DMS53 (cell line): ENCODE measurements around the gene LRP1B.
"Not testable (repeated sequence)": the region's sequence is repeated elsewhere in the genome, so short reads cannot be mapped to it uniquely, and the experiment has no call there.

ENCODE experiments used
- DNase-seq: peaks from one replicate; lab custom pipeline; 2025; lab: John Stamatoyannopoulos, UW

LRP1B gene

DNA sequence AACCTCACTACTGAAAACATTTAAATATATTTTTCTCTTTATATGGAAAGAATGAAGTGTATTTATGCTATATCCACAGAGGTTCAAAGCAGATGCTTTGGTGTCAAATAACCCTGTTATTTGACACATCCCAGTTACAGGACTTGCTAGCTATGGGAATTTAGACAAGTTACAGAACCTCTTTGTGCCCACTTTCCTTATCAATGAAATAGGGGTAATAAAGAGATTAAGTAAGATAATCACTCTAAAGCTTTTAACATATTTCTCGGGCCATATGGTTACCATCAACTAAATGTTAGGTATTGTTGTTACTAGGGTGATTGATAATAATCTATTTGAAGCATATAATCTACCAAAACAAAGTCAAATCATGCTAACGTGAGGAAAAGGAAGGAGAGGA is 1690.0 kb downstream of the LRP1B start:
- DNase-seq, result no peak

DNA sequence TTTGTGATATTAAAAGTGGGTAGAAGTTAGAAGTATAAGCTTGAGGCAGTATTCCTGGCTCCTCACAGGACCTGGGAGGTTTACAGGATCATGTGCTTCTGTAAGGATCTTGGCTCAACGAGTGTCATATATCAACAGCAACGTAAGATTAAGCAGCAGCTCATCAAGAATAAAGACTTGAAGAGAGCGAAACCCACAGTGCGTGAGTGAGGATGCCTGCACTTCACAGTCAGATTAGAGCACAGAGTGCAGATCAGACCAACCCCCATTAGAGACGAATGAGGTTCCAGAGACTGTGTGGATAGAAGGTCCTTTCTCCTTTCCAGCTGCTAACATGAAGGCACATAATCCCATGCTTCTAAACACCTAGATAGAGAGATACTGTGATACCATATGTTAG is 1693.9 kb downstream of the LRP1B start:
- DNase-seq, result no peak

DNA sequence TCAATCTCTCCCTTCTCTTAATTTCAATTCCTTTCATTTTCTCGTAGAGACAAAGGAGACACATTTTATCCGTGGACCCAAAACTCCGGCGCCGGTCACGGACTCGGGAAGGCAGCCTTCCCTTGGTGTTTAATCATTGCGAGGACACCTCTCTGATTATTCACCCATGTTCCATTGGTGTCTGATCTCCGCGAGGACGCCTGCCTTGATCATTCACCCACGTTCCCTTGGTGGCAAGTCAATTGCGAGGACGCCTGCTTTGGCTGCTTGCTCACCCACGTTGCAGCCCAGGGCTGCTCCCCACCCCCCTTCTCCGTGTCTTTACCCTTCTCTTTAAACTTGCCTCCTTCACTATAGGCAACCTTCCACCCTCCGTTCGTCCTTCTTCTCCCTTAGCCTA is 1703.8 kb downstream of the LRP1B start:
- not testable (repeated sequence) for DNase-seq

DNA sequence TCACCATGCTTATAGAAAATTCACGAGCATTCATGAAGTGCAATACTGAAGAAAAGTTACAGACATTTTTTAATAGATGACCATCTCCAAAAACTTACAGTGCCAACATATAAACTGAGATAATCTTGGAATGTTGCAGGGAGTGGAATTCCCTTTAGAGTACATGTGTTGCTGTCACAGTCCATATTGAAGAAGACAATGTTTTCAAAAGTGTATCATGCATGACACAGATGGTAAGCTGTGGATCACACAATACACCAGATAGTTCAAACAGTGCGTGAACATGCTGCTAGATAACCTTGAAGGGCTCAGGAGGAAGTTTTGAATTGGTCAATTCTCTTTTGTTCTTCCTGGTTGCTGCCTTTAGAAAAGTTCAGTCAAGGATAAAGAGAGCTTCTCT is 1706.3 kb downstream of the LRP1B start:
- DNase-seq, result no peak

DNA sequence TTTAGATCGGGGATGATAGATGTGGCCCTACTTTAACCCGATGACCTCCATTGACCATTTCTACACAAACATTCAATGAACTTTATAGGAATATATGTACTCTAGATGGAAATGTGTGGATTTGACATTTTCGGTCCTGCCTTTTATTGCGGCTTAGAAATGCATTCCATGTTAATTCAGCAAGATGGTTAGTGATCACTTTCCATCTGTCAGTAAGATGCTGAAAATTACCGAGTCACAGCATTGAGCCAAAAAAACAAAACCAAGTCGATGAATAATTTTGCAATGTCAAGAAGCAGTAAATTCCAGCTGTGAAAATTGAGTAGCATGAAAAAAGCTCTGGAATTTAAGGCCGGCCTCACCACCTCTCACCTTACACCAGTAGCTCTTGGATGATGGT is 1708.1 kb downstream of the LRP1B start:
- DNase-seq, result no peak

DNA sequence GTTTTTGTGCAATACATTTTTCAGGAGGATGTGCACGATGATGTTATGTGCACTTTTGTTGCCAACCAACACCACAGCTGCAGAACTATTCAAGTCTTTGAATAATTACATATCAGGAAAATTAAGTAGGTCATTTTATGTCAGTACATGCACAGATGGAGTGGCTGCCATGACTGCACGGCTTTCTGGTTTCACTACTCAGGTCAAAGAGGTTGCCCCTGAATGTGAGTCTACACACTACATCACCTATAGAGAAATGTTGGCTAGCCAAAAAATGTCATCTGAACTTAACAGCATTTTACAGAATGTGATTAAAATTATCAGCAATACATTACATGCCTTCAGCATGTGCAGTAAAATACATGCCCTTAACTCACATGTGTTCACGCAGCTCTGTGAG is 1713.3 kb downstream of the LRP1B start:
- no peak for DNase-seq

DNA sequence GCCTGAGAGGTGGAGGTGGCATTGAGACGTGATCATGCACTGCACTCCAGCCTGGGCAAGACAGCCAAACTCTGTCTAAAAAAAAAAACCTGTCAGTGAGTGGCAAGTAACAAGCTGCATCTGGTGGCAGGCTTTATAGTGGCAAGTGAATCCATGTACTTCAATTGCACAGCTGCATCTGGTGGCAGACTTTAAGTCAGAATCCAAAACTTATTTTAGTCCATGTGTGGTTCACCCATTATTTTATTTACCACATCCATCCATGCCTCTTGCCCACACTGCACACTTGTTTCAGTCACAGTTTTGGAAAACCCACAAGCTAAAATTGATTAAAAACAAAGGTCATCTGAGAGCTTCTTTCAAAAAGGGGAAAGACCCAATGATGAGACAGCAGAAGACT is 1714.2 kb downstream of the LRP1B start:
- DNase-seq, result no peak

DNA sequence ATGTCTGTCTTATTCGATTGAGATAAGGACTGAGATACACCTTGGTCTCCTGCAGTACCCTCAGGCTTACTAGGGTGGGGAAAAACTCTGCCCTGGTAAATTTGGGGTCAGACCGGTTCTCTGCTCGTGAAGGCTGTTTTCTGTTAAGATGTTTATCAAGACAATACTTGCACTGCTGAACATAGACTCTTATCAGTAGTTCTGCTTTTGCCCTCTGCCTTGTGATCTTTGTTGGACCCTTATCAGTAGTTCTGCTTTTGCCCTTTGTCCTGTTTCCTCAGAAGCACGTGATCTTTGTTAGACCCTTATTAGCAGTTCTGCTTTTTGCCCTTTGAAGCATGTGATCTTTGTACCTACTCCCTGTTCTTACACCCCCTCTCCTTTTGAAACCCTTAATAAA is 1715.8 kb downstream of the LRP1B start:
- DNase-seq, result not testable (repeated sequence)

DNA sequence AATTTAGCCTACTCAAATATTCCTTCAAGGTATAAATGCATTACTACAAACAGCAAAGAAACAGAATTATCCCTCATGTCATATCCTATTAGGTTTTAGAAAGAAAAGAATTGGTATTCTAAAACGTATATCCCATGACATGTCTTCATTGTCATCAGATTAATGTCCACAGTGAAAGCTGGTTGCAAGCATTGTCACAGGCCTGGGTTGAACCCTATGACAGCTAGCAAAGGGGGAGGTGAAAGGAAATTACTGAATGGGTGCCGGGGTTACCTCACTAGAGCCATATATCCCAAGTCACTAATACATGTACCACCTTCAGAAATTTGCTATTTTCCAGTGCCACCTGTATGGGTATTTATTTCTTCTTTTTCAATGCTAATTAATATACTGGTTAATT is 1720.1 kb downstream of the LRP1B start:
- DNase-seq, result no peak

DNA sequence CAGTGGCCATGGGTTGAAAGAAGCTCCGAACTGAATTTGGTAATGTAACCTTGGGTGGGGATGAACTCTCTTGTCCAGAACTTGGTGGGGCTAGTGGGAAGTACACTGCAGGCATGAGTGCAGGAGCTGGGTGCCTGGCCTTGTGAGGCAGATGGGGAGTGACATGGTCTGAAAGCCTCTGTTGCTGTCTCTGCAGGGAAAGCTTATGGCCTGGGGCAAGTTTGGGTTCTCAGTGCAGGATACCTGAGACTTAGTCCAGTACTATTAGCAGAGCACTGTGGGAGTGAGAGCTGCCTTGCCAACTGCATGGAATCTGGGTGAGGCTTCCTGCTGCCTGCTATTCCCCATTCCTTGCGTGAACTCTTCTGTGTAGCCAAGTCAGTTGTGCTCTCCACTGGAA is 1729.8 kb downstream of the LRP1B start:
- no peak for DNase-seq

DNA sequence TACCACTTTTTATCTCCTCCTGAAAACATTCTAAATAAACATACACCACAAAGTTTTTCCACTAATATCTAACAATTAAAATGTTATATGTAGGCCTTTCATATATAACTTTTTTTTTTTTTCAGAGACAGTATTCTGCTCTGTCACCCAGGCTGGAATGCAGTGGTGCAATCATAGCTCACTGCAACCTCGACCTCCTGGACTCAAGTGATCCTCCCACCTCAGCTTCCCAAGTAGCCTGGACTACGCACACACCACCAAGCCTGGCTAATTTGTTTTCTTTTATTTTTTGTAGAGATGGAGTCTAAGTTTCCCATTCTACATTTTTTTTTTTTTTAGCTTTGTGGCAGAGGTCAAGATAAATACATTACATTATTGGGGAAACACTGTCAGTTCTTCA is 1738.0 kb downstream of the LRP1B start:
- DNase-seq, result no peak

DNA sequence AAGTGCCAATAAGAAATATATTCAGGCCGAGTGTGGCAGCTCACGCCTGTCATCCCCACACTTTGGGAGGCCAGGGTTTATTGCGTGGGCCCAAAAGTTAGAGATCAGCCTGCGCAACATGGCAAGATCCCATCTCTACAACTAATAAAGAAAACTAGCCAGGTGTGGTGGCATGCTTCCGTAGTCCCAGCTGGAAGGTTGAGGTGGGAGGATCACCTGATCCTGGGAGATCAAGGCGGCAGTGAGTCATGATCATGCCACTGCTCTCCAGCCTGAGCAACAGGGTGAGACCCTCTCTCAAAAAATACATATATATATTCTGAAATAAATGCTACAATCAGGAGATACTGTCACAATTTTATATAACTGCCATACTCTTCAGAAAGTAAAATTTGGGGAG is 1745.9 kb downstream of the LRP1B start:
- no peak for DNase-seq

DNA sequence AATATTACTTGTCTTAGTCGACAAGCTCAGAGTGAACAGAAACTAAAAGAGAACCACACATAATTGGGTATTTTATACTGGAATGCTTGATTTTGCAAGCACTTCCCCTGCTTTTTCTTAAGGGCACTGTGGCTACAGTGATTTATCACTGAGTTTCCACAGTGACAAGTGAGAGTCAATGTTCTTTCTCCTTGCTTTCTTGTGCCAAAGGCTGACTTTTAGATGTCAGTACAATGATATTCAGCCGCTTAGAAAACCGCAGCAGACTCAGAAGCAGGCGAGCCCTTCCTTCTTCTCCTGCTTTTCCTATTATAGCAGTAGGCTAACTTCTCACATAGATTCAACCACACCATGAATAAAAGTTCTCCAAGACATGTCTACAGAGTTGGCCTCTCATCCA is 1747.0 kb downstream of the LRP1B start:
- DNase-seq, result no peak

DNA sequence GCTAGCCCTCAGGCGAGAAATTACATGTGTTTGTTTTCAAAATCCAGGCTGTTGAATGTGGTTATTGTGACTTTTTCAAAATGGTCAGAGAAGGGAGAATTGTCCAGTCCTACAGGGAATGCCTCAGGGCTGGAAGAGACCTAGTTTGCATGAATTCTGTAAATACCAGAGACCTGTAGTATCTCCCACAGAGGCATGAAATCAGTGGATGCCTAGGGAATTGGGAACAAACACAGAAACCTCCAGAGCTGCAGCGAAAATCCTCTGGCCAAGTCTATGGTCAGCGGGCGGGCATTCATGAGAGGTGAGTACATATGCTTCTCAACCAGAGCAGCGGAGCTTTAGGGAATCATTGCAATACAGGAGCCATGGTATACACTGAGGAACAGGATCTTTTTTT is 1754.1 kb downstream of the LRP1B start:
- no peak for DNase-seq

DNA sequence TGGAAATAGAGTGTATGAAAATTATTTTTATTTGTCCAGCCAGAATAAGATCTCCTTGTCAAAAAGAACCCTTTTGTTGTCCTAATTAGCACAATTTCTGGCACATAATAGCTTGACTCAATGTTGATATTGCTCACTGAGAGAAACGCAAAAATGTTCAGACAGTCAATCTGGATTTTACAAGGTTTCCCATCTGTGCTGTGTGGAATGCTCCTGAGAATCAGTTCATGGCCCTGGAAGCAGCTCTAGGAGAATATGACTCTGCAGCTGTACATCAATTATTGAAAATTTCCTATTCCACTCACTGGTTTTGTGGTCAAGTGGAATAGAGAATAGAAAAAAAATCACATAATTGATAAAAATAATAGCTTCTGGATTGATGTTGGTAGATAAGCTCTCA is 1767.7 kb downstream of the LRP1B start:
- DNase-seq, result no peak

DNA sequence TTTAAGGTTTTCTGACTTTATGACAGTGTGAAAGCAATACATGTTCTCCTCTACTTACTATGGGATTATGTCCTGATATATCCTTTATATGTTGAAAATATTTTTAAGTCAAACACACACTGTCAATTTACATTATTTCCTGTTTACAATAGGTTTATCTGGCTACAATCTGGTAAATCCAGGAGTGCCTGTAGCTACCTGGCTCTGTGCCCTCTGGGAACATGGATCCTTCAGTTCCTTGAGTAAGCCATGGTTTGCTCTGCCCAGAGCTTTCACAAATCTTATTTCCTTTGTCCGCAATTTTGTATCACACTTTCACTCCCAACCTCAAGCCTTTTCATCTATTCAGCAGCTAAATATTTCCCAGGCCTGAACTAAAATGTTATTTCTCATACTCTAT is 1768.5 kb downstream of the LRP1B start:
- DNase-seq, result peak; percentile 0

DNA sequence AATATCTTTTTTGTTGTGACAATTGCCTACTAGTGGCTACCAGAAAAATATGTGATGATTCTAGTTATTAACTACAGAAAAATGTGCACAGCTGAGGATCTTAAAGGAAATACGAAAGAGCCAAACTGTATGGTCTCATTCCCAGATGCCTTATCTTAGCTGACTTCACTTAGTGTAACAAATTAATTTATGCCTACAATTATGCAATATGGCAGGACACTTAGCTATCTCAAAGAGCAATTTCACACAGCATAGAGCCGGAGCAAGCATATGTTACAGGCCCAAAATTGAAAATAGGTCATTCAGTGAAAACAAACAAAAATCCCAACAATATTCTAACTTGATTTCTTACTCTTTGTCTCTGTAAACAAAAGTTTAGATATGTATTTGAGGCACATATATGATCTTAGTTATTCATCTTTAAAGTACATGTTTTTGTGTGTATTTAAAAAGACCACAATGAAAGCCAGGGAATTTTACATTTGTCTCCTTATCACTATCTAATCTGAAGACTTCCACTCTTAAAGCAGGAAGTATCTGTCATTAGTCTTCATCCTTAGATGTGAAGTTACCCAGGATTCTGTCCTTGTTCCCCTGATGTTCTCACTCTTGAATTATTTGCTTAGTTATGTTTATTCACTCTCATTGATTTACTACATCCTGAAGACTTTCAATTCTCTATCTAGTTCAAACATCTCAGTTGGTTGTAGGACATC is 1771.6 kb downstream of the LRP1B start:
- DNase-seq, result no peak

DNA sequence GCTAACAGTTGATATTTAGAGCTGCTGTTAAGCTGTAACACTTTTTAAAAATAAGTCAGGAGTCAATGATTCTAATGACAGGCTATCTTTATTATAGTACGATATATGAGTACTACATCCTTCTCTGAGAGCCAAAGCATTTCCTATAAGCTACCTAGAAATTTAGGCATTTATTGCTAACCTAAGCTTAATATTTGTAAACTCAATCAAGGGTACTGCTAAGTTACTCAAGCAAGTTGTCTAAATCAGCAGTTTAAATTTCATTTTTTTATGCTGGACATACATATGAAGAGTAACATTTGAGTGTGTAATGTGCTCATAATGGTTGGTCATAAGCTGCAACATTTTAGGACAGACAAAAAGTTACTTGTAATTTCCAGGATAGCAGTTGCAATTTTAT is 1774.1 kb downstream of the LRP1B start:
- no peak for DNase-seq

DNA sequence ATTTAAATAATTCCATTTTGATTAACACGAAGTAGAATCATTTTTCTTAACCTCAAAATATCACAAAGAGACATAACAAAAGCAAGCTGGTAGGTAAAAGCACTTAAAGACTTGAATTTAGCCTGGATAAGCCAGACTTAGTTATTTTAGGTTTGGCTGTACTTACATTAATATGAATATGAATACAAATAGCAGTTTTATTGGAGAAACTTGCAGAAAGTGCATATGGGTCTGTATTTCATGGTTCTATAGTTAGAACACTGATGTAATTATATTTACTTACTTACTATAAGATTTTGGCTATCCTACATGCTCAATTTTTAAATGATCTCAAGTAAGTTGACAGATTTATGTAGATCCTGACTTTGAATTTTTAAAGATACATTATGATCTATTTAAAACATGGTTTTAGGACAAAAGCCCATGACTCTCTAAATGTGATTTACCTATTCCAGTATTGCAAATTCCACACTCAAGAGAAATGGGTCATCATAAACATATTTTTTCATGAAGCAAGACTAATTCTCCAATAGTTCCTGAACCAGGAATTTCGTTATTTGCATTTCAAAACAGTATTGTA is 1775.2 kb downstream of the LRP1B start:
- no peak for DNase-seq

DNA sequence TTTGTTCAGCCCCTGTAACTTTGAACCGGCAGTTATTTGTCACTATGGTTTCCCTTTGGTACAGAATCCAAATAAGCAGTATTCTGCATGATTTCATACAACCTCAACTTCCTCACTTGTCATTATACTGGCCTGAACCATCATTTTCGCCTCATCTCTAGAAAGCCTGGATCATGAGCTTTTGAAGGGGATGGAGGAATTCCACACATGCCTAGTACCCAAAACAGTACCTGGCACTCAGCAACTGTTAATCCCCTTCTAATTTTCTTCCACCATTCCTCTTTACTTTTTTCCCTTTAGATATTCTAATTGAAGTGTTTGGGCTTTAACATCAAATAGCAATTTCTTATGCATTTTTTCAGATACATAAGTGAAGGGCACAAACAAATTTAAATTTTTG is 1776.3 kb downstream of the LRP1B start:
- DNase-seq, result no peak

DNA sequence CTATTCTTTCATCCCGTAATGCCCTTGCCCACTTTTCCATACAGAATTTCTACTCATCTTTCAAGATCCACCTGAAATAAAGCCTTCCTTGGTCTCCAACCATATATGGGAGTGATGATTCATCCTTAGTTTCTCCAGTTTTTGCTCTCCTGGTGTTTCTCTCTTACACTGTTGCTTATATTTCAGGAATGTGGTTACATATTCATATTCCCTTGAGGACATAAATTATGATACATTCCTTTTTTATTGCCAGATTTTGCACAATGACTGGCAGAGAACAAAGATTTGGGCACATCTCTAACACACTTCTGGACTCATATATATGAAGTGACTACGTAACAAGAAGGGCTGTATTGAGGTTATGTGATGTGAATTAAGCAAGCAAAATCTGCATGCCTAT is 1777.3 kb downstream of the LRP1B start:
- no peak for DNase-seq

DNA sequence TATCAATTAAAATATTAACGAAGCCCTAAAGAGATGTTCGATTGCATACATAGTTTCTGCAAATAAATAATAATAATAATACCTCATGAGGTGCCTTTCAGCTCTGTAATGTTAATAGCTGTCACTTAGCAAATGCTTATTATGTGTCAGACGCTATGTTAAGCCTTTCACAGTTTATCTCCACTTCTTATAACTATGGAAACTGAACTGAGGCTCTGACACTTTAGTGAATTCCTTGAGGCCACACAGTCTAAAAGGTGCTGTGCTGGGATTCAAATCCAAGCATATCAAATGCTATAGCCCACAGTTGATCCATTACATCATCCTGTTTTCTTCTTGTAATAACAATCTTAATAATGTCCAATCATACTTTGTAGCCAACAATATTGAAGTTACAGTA is 1779.1 kb downstream of the LRP1B start:
- DNase-seq, result no peak

DNA sequence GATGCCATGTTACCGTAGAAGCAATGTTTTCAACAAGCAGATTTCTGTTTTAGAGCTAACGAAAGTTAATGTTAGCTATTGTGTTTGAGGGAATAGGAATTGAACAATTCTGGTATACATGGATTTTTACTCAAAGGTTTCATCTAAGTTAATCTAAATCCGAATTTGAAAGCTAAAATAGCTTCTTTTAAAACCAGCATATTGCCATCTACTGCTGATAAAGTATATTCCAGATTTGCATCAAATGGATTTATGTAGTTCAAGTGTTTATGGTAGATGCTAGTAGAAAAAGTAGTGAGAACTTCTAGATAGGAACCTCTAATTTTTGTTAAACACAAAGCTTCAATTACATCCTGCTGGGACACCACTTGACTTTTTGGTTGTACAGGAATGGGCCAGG is 1781.1 kb downstream of the LRP1B start:
- DNase-seq, result no peak

DNA sequence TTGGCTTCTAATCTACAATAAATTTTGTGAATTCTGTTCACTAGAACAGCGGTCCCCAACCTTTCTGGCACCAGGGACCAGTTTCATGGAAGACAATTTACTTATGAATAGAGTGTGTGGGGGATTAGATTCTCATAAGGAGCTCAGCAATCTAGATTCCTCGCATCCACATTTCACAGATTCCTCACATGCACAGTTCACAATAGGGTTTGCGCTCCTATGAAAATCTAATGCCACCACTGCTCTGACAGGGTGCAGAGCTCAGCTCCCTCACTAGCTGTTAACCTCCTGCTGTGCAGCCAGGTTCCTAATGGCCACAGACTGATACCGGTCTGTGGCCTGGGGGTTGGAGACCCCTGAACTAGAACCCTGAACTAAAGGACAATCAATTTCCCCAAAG is 1782.0 kb downstream of the LRP1B start:
- DNase-seq, result no peak
